Thyroid gland (tissue), 4 donors: Measurements from ENCODE around the gene SNRNP70. TPM values are rescaled to one million over a fixed set of nuclear protein-coding genes. Genes with fewer than 3 reads are reported as not detected.

Experiments
- DNase-seq, 2 donors: peaks; one replicate each; pipeline ENCODE4 v3.0.0-alpha.2; 2019
- H3K27ac ChIP-seq, 3 donors: fragments of 200-600 bp; sonication (generic); 1 replicate in 2 of 3; 2 replicates in 1 of 3; pipeline ENCODE4 v1.5.1; 2016 to 2019; ENCODE audit warnings: mild to moderate bottlenecking in 1 of 3, moderate library complexity in 1 of 3
- H3K27me3 ChIP-seq: fragments of 200-600 bp; sonication (generic); one replicate; pipeline ENCODE4 v1.5.1; 2019
- H3K36me3 ChIP-seq, 2 donors: fragments of 200-600 bp; sonication (generic); one replicate each; pipeline ENCODE4 v1.5.1; 2016 to 2019
- H3K4me1 ChIP-seq, 2 donors: fragments of 200-600 bp; sonication (generic); one replicate each; pipeline ENCODE4 v1.5.1; 2017 to 2019
- H3K4me3 ChIP-seq, 3 donors: fragments of 200-600 bp; sonication (generic); replicated peaks in 1 of 3; 1 replicate in 2 of 3; 2 replicates in 1 of 3; pipeline ENCODE4 v1.5.1; 2016; ENCODE audit warnings: mild to moderate bottlenecking in 1 of 3
- H3K9me3 ChIP-seq: fragments of 200-600 bp; sonication (generic); one replicate; pipeline ENCODE4 v1.5.1; 2017
- POLR2A ChIP-seq, 2 donors: fragments of 450-650 bp; IDR thresholded peaks; one replicate each; pipeline ENCODE4 v1.6.1; 2017; ENCODE audit warnings: antibody characterized with exemption in 2 of 2, mild to moderate bottlenecking in 2 of 2, moderate library complexity in 1 of 2
- WGBS, 2 donors: methylation state at CpG; one replicate each; pipeline ENCODE4 v1.1.5; 2017; 5-methylcytosine and 5-hydroxymethylcytosine counted together
- intact Hi-C: fragments of 100-400 bp; cut with DNase I; formaldehyde crosslinking; loops from one replicate; pipeline ENCODE4 v1.15.1; 2023
- total RNA-seq, 4 donors: library from RNA; depleted of rRNA; stranded (reverse); fragments of >200 nt; gene quantifications; one replicate each; pipeline ENCODE4 v1.2.3, GENCODE V29; 2016
- TF ChIP-seq, protein P1 (sequence below), 6 experiments: fragments of 200-600 bp in 3 of 6; fragments of 450-650 bp in 3 of 6; sonication (generic) in 3 of 6; IDR thresholded peaks; one replicate each; pipeline ENCODE4 v1.5.1; 2016 to 2019; ENCODE audit warnings: antibody characterized with exemption in 6 of 6, mild to moderate bottlenecking in 2 of 6, inconsistent platforms in 1 of 6, moderate library complexity in 1 of 6

The SNRNP70 gene
- total RNA-seq, 4 donors from 2014 or later: 253 to 388 (median 305) TPM

DNA sequence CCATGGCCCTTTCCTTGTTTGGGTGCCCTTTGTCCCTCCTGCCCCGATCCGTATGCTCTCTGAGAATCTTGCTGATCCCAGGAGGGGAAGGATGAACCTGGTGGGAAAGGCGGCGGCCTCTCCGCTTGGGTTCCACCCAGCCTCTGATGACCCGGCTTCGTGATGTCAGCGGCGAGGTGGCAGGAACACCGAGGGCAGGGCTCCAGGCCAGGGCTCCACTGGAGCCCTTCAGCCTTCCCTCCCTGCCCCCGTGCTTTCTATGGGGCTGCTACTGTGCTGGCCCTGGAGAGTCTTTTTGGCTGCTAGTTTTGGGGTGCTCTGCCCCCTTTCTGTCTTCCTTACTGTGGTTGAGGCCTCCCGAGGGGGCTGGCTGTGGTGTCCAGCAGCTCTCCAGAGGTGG lies 17.1 kb downstream of the SNRNP70 start:
- Histone ChIP-seq H3K4me3 (no peak overlapping the region), H3K4me1 (peaks cover 8 to 19% of the 10 kb centered on the region in 2 donors), H3K27me3 (no peaks in the 10 kb centered on the region), H3K36me3 (peaks cover 63 to 83% of the 10 kb centered on the region in 2 donors), H3K9me3 (no peaks in the 10 kb centered on the region), H3K27ac (no peak overlapping the region)
- WGBS, 2 donors: 93% methylated on average over 2 to 10 of the region's 12 CpGs
- no peak for DNase-seq
- TF ChIP-seq, protein P1, sequence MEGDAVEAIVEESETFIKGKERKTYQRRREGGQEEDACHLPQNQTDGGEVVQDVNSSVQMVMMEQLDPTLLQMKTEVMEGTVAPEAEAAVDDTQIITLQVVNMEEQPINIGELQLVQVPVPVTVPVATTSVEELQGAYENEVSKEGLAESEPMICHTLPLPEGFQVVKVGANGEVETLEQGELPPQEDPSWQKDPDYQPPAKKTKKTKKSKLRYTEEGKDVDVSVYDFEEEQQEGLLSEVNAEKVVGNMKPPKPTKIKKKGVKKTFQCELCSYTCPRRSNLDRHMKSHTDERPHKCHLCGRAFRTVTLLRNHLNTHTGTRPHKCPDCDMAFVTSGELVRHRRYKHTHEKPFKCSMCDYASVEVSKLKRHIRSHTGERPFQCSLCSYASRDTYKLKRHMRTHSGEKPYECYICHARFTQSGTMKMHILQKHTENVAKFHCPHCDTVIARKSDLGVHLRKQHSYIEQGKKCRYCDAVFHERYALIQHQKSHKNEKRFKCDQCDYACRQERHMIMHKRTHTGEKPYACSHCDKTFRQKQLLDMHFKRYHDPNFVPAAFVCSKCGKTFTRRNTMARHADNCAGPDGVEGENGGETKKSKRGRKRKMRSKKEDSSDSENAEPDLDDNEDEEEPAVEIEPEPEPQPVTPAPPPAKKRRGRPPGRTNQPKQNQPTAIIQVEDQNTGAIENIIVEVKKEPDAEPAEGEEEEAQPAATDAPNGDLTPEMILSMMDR (IDR thresholded peaks at IDR 0.05): no peak
- no peak for TF ChIP-seq POLR2A (IDR thresholded peaks at IDR 0.05)
- intact Hi-C loops: no loop called here

- intact Hi-C loops: no loop called here
- no peak for DNase-seq
Observed at GRCh38 chr19:49103331-49104085, 18.3 kb downstream of the SNRNP70 start.

GRCh38 chr19:49104229-49104864 lies 19.1 kb downstream of the SNRNP70 start:
- H3K4me3 ChIP-seq: no peak overlapping the region
- H3K27me3 ChIP-seq: no peaks in the 10 kb centered on the region
- H3K36me3 ChIP-seq: peaks cover 73 to 90% of the 10 kb centered on the region in 2 donors
- H3K4me1 ChIP-seq: peaks cover 0 to under 1% of the 10 kb centered on the region in 2 donors
- intact Hi-C loops: no loop called here
- WGBS, 2 donors: 85 to 86% methylated on average over 29 to 30 of the region's 30 CpGs
- no peak overlapping the region for H3K27ac ChIP-seq
- no peak for DNase-seq
- no peak for TF ChIP-seq POLR2A (IDR thresholded peaks at IDR 0.05)
- H3K9me3 ChIP-seq: no peaks in the 10 kb centered on the region

More at GRCh38 chr19:49103331-49104085, 18.3 kb downstream of the SNRNP70 start:
- no peak overlapping the region for H3K4me3 ChIP-seq
- H3K36me3 ChIP-seq: peaks cover 73 to 92% of the 10 kb centered on the region in 2 donors
- H3K4me1 ChIP-seq: peaks cover 5 to 9% of the 10 kb centered on the region in 2 donors
- TF ChIP-seq, protein P1 (IDR thresholded peaks at IDR 0.05): no peak
- no peak for TF ChIP-seq POLR2A (IDR thresholded peaks at IDR 0.05)
- no peaks in the 10 kb centered on the region for H3K9me3 ChIP-seq
- 86 to 90% methylated on average over 20 to 24 of the region's 33 CpGs for WGBS, 2 donors
- H3K27me3 ChIP-seq: no peaks in the 10 kb centered on the region
- no peak overlapping the region for H3K27ac ChIP-seq

DNA sequence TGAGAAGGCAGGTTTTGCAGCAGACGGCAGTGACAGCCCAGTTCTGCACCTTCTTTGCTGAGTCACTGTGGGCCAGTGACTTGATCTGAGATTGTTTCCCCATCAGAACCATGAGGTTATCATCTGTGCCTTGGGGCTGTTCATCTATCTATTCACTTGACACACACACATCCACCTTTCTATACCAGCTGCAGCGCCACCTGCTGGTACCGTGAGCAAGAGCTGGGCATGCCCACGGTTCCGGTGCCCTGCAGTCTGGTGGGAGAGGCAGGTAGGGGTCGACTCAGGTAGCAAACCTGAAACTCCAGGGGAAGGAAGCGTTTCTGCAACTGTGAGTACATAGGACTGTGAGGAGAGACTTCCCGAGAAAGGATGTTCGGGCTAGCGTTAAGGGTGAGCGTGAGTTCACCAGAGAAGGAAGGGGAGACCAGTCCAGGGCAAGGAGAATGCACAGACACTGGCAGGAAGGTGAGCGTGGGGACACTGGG lies 21.4 kb downstream of the SNRNP70 start:
- H3K36me3 ChIP-seq: peaks cover 56 to 68% of the 10 kb centered on the region in 2 donors
- H3K9me3 ChIP-seq: no peaks in the 10 kb centered on the region
- H3K4me3 ChIP-seq: no peak overlapping the region
- no peaks in the 10 kb centered on the region for H3K4me1 ChIP-seq
- H3K27ac ChIP-seq: no peak overlapping the region
- peak; percentile 44 to 56 for DNase-seq
- H3K27me3 ChIP-seq: no peaks in the 10 kb centered on the region
- intact Hi-C loops: no loop called here
- TF ChIP-seq, protein P1 (IDR thresholded peaks at IDR 0.05): peak; percentile 33 to 78 (median 44)
- TF ChIP-seq POLR2A (IDR thresholded peaks at IDR 0.05): no peak
- 70 to 72% methylated on average over 12 of the region's 12 CpGs for WGBS, 2 donors

- H3K27me3 ChIP-seq: no peaks in the 10 kb centered on the region
- intact Hi-C loops: no loop called here
- no peaks in the 10 kb centered on the region for H3K9me3 ChIP-seq
- TF ChIP-seq POLR2A (IDR thresholded peaks at IDR 0.05): no peak
- TF ChIP-seq, protein P1 (IDR thresholded peaks at IDR 0.05): no peak
- no peak for DNase-seq
- no peaks in the 10 kb centered on the region for H3K4me1 ChIP-seq
- 95 to 96% methylated on average over 93 of the region's 93 CpGs for WGBS, 2 donors
- H3K4me3 ChIP-seq: no peak overlapping the region
- no peak overlapping the region for H3K27ac ChIP-seq
- peaks cover 45 to 57% of the 10 kb centered on the region in 2 donors for H3K36me3 ChIP-seq
Observed at GRCh38 chr19:49107625-49108459, 22.6 kb downstream of the SNRNP70 start.
